Gastrocnemius medialis (tissue), 4 donors: ENCODE measurements around the gene AFG1L.

ENCODE experiments used
- POLR2A ChIP-seq, 2 donors: fragments of 450-650 bp; IDR thresholded peaks; one replicate each; pipeline ENCODE4 v1.6.1; 2017; ENCODE audit warnings: antibody characterized with exemption in 2 of 2, mild to moderate bottlenecking in 2 of 2, moderate library complexity in 2 of 2
- TF ChIP-seq, protein P1 (sequence below), 5 experiments: fragments of 450-650 bp in 3 of 5; fragments of 200-600 bp in 2 of 5; sonication (generic) in 2 of 5; IDR thresholded peaks in 4 of 5; conservative IDR thresholded peaks in 1 of 5; 1 replicate in 4 of 5; 2 replicates in 1 of 5; pipeline ENCODE4 v1.5.1; 2016 to 2019; ENCODE audit warnings: antibody characterized with exemption in 5 of 5, mild to moderate bottlenecking in 3 of 5, moderate library complexity in 3 of 5

DNA sequence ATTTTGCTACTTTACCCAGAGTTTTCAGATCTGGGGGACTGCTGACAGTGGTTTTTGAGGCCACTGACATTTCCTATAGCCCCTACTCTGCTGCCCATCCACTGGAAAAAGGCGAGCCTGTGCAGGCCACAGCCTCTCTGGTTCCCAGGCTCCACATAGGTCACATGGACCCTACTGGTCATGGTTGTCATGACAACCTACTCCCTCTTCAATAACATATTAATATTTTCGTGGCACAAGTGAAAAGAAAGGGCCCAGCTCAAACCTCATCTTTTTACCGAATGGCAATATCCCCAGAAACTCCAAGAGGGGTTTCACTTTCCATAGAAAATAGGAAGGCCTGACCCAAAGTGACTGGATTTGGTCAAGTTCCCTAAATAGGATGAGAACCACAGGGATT lies 254.9 kb downstream of the AFG1L start:
- TF ChIP-seq, protein P1, sequence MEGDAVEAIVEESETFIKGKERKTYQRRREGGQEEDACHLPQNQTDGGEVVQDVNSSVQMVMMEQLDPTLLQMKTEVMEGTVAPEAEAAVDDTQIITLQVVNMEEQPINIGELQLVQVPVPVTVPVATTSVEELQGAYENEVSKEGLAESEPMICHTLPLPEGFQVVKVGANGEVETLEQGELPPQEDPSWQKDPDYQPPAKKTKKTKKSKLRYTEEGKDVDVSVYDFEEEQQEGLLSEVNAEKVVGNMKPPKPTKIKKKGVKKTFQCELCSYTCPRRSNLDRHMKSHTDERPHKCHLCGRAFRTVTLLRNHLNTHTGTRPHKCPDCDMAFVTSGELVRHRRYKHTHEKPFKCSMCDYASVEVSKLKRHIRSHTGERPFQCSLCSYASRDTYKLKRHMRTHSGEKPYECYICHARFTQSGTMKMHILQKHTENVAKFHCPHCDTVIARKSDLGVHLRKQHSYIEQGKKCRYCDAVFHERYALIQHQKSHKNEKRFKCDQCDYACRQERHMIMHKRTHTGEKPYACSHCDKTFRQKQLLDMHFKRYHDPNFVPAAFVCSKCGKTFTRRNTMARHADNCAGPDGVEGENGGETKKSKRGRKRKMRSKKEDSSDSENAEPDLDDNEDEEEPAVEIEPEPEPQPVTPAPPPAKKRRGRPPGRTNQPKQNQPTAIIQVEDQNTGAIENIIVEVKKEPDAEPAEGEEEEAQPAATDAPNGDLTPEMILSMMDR (IDR thresholded peaks at IDR 0.05 in 4 of 5, conservative IDR thresholded peaks at IDR 0.05 in 1 of 5): no peak
- no peak for TF ChIP-seq POLR2A (IDR thresholded peaks at IDR 0.05)
